Measurements from ENCODE around the gene ELAC2. TPM values are rescaled to one million over a fixed set of nuclear protein-coding genes. Genes with fewer than 3 reads are reported as not detected.

ELAC2 gene
- total and polyA plus RNA-seq, 2 of the 4 experiments (the other 2 are of a cell fraction): 75.2 to 80.7 TPM

DNA sequence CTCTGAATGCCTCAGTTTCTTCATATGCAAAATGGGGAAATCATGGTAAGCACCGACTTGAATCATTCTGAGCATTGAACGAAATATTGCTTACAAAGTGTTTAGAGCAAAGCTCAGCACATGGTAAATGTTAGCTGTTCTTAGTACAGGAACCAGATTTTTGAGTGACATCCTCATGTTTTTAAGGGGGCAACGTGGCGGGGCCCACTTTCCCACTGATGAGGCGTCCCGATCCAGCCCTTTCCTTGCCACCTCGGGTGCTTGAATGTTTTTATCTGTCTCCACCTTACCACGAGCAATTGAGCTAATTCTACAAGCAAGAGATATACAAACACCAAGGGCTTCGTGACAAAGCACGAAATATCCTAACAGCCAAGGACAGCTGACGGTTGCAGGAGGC is 49.9 kb downstream of the ELAC2 start:
- POLR2A ChIA-PET (ENCODE audit: unreplicated experiment): interaction anchor here (0.5 kb wide), 1 partner anchor 19 kb away, joined by 4 read pairs; no protein-coding TSS in a partner anchor
- H2AFZ ChIP-seq (replicated peaks; ENCODE audit: low read length, poor library complexity): no peak overlapping the region
- in situ Hi-C loops (cut with MboI; ENCODE audit: low sequenced_read_pairs): no loop called here

More for the DNA sequence above, 49.9 kb downstream of the ELAC2 start:
- Histone ChIP-seq H3K79me1 (ENCODE audit: low read depth in 1 of 2, low read length in 2 of 2) (no peaks in the 10 kb centered on the region), H4K5ac (ENCODE audit: low read depth, low read length) (no peak overlapping the region), H3K56ac (ENCODE audit: extremely low read depth, insufficient read depth, low read length) (no peak overlapping the region), H4K20me1 (ENCODE audit: insufficient read depth, low read length) (no peaks in the 10 kb centered on the region), H3K9me1 (ENCODE audit: insufficient read depth, low read length) (0 out of 2 replicates have a peak, but pooled peaks cover 2% of the 10 kb centered on the region), H3K27ac (ENCODE audit: insufficient read depth, low read length) (no peak overlapping the region), H3K4me1 (ENCODE audit: control insufficient read depth, insufficient read depth, low read length) (no peaks in the 10 kb centered on the region), H3K23ac (ENCODE audit: low read depth, low read length) (no peak overlapping the region), H2BK15ac (ENCODE audit: low read depth, low read length) (no peak overlapping the region), H3K9ac (ENCODE audit: low read depth, low read length) (no peak overlapping the region), H2AK5ac (ENCODE audit: low read depth, low read length) (no peak overlapping the region), H3K4me2 (ENCODE audit: low read depth, low read length) (no peak overlapping the region), H2BK120ac (ENCODE audit: low read depth, low read length) (no peak overlapping the region), H2AK9ac (replicated peaks; ENCODE audit: low read depth, low read length, poor library complexity) (no peak overlapping the region), H3K4me3 (ENCODE audit: insufficient read depth, low read depth, low read length) (no peak overlapping the region), H3K18ac (ENCODE audit: low read depth, low read length) (no peak overlapping the region), H4K91ac (ENCODE audit: insufficient read depth, low read depth, low read length) (no peak overlapping the region), H3K14ac (replicated peaks; ENCODE audit: low read depth, low read length) (no peak overlapping the region), H3K36me3 (ENCODE audit: control insufficient read depth, insufficient read depth, low read length) (no peaks in the 10 kb centered on the region), H3K9me3 (ENCODE audit: control insufficient read depth, insufficient read depth, low read length) (no peaks in the 10 kb centered on the region), H2BK20ac (ENCODE audit: low read depth, low read length) (no peak overlapping the region), H3K27me3 (ENCODE audit: control insufficient read depth, insufficient read depth, low read length) (no peaks in the 10 kb centered on the region; the same call in none of the 2 replicates), H2BK5ac (ENCODE audit: low read depth, low read length, poor library complexity, severe bottlenecking) (no peak overlapping the region), H3K4ac (ENCODE audit: low read depth, low read length) (no peak overlapping the region), H4K8ac (ENCODE audit: low read depth in 2 of 2, low read length in 2 of 2) (no peak overlapping the region)
- no peak for DNase-seq
- dilution Hi-C loops (cut with HindIII; ENCODE audit: low sequenced_read_pairs, unreplicated experiment) (no loop called here), intact Hi-C loops (cut with micrococcal nuclease) (no loop called here)
- BruUV-seq (replicated peaks): no TSS peak
- WGBS, 2 experiments (ENCODE audit: extremely low coverage in 2 of 2, insufficient read length in 1 of 2): 73% methylated on average over 8 of the region's 11 CpGs; no CpG with 5 or more reads in 1 of the 2 experiments
- CTCF ChIA-PET: interaction anchor here (0.7 kb wide), 1 partner anchor 1545 kb away, joined by 4 read pairs; no protein-coding TSS in a partner anchor
- no peak for ATAC-seq (ENCODE audit: low read depth)
- TF ChIP-seq FOS (IDR thresholded peaks at IDR 0.05; ENCODE audit: low read depth, low read length) (no peak), SMC3 (IDR thresholded peaks at IDR 0.05; ENCODE audit: low read depth, low read length) (no peak), MXI1 (IDR thresholded peaks at IDR 0.05; ENCODE audit: borderline replicate concordance, low read depth, low read length) (no peak), MAFK (IDR thresholded peaks at IDR 0.05; ENCODE audit: low read depth, low read length) (no peak), RAD21 (IDR thresholded peaks at IDR 0.05; ENCODE audit: low read length) (no peak), CHD1 (IDR thresholded peaks at IDR 0.05; ENCODE audit: low read depth, low read length) (no peak), CEBPB (IDR thresholded peaks at IDR 0.05; ENCODE audit: low read depth, low read length) (no peak), RCOR1 (IDR thresholded peaks at IDR 0.05; ENCODE audit: insufficient replicate concordance, low read length) (no peak), POLR2A (IDR thresholded peaks at IDR 0.05; ENCODE audit: low read depth, low read length) (no peak), MAZ (IDR thresholded peaks at IDR 0.05; ENCODE audit: borderline replicate concordance, low read depth, low read length) (no peak), BHLHE40 (IDR thresholded peaks at IDR 0.05; ENCODE audit: low read depth, low read length) (no peak), RFX5 (IDR thresholded peaks at IDR 0.05; ENCODE audit: low read depth, low read length) (no peak), NFE2L2 (IDR thresholded peaks at IDR 0.05; ENCODE audit: low read depth, low read length) (no peak)
- TF ChIP-seq, protein P1, sequence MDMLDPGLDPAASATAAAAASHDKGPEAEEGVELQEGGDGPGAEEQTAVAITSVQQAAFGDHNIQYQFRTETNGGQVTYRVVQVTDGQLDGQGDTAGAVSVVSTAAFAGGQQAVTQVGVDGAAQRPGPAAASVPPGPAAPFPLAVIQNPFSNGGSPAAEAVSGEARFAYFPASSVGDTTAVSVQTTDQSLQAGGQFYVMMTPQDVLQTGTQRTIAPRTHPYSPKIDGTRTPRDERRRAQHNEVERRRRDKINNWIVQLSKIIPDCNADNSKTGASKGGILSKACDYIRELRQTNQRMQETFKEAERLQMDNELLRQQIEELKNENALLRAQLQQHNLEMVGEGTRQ (IDR thresholded peaks at IDR 0.05; ENCODE audit: low read depth, low read length): no peak
- TF ChIP-seq, protein P2, sequence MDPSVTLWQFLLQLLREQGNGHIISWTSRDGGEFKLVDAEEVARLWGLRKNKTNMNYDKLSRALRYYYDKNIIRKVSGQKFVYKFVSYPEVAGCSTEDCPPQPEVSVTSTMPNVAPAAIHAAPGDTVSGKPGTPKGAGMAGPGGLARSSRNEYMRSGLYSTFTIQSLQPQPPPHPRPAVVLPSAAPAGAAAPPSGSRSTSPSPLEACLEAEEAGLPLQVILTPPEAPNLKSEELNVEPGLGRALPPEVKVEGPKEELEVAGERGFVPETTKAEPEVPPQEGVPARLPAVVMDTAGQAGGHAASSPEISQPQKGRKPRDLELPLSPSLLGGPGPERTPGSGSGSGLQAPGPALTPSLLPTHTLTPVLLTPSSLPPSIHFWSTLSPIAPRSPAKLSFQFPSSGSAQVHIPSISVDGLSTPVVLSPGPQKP (IDR thresholded peaks at IDR 0.05; ENCODE audit: borderline replicate concordance, low read depth, low read length): no peak
